Peyer's patch (tissue), 4 donors: ENCODE measurements around the gene RINL. TPM values are rescaled to one million over a fixed set of nuclear protein-coding genes. Genes with fewer than 3 reads are reported as not detected.

Experiments used
- DNase-seq, 3 donors: peaks; one replicate each; pipeline ENCODE4 v3.0.0-alpha.2; 2017 to 2019
- H3K27ac ChIP-seq, 4 donors: fragments of 200-600 bp; sonication (generic); one replicate each; pipeline ENCODE4 v1.5.1; 2016 to 2019
- H3K27me3 ChIP-seq, 2 donors: fragments of 200-600 bp; sonication (generic); one replicate each; pipeline ENCODE4 v1.5.1; 2019
- H3K36me3 ChIP-seq, 3 donors: fragments of 200-600 bp; sonication (generic); one replicate each; pipeline ENCODE4 v1.5.1; 2016 to 2019
- H3K4me1 ChIP-seq, 4 donors: fragments of 200-600 bp; sonication (generic); one replicate each; pipeline ENCODE4 v1.5.1; 2016 to 2019
- H3K4me3 ChIP-seq, 4 donors: fragments of 200-600 bp; sonication (generic); 1 replicate in 3 of 4; 2 replicates in 1 of 4; pipeline ENCODE4 v1.5.1; 2016 to 2019; ENCODE audit warnings: mild to moderate bottlenecking in 1 of 4
- H3K9me3 ChIP-seq, 4 donors: fragments of 200-600 bp; sonication (generic); one replicate each; pipeline ENCODE4 v1.5.1; 2016 to 2019; ENCODE audit warnings: mild to moderate bottlenecking in 1 of 4
- CTCF ChIP-seq, 6 experiments: fragments of 450-650 bp in 4 of 6; fragments of 200-600 bp in 2 of 6; sonication (generic) in 1 of 6; IDR thresholded peaks; one replicate each; pipeline ENCODE4 v1.5.1; 2017 to 2019; ENCODE audit warnings: antibody characterized with exemption in 6 of 6, mild to moderate bottlenecking in 3 of 6, moderate library complexity in 1 of 6
- POLR2A ChIP-seq, 2 donors: fragments of 450-650 bp; IDR thresholded peaks; one replicate each; pipeline ENCODE4 v1.5.1; 2017; ENCODE audit warnings: antibody characterized with exemption in 2 of 2, mild to moderate bottlenecking in 2 of 2, moderate library complexity in 2 of 2
- total RNA-seq, 4 donors: library from RNA; depleted of rRNA; stranded (reverse); fragments of >200 nt; gene quantifications; one replicate each; pipeline ENCODE4 v1.1.0, GENCODE V29; 2016

Gene RINL
- total RNA-seq, 4 donors from 2014 or later: 4.6 to 22.3 (median 7.2) TPM

- Histone ChIP-seq H3K4me3 (peak overlapping the region in 2 of 4 donors; percentile 5 to 20), H3K27ac (peak overlapping the region in 3 of 4 donors; percentile 71 to 89 (median 88)), H3K36me3 (peaks cover 0 to 49% (median 8%) of the 10 kb centered on the region in 3 donors), H3K27me3 (no peaks in the 10 kb centered on the region), H3K9me3 (no peaks in the 10 kb centered on the region), H3K4me1 (peaks cover 0 to 38% (median 2%) of the 10 kb centered on the region in 4 donors)
- TF ChIP-seq CTCF (IDR thresholded peaks at IDR 0.05) (no peak), POLR2A (IDR thresholded peaks at IDR 0.05) (peak in 1 of 2 donors; percentile 61)
- peak in 2 of 3 donors; percentile 91 for DNase-seq
Observed at GRCh38 chr19:38819231-38819920, 58.7 kb downstream of the RINL start.

Other genes with a start within 250 kb of the RINL start
- 1,000 to 10,000 TPM in 1 of 4 donors, 100 to 1,000 TPM in 3; 360 to 1,049 (median 814) TPM for gene ACTN4, start 230.6 kb downstream of the RINL start, total RNA-seq
- 10 to 100 TPM in 1 of 4 donors, 1 to 10 TPM in 3; 5.8 to 56.8 (median 6.4) TPM for gene CAPN12, start 133.8 kb downstream of the RINL start, total RNA-seq
- not detected for gene LGALS7, start 104.8 kb downstream of the RINL start, total RNA-seq
- not detected for gene LGALS7B, start 89.1 kb downstream of the RINL start, total RNA-seq
- gene LGALS4, start 65.3 kb downstream of the RINL start, total RNA-seq: 1,000 to 10,000 TPM; 1,215 to 4,170 (median 2,579) TPM
- 100 to 1,000 TPM; 138 to 276 (median 156) TPM for gene ECH1, start 46.5 kb downstream of the RINL start, total RNA-seq
- gene HNRNPL, start 28.3 kb downstream of the RINL start, total RNA-seq: 100 to 1,000 TPM; 149 to 229 (median 186) TPM
- gene SIRT2, start 21.3 kb upstream of the RINL start, total RNA-seq: 10 to 100 TPM; 40.4 to 90.9 (median 78.6) TPM
- gene NFKBIB, start 21.7 kb upstream of the RINL start, total RNA-seq: 10 to 100 TPM; 12.4 to 27.7 (median 22.8) TPM
- 1 to 10 TPM in 2 of 4 donors, not detected in 2; 1.4 to 1.5 TPM for gene CCER2, start 33.9 kb upstream of the RINL start, total RNA-seq
- 100 to 1,000 TPM in 1 of 4 donors, 10 to 100 TPM in 3; 18.2 to 134 (median 38.4) TPM for gene SARS2, start 52.5 kb upstream of the RINL start, total RNA-seq
- gene MRPS12, start 52.7 kb upstream of the RINL start, total RNA-seq: 10 to 100 TPM; 29.8 to 56.1 (median 35.6) TPM
- gene FBXO17, start 97.5 kb upstream of the RINL start, total RNA-seq: 1 to 10 TPM; 1.4 to 5.4 (median 3.9) TPM
- gene FBXO27, start 154.3 kb upstream of the RINL start, total RNA-seq: 10 to 100 TPM in 1 of 4 donors, 1 to 10 TPM in 3; 1.2 to 12.4 (median 3.6) TPM
- gene ACP7, start 206.1 kb upstream of the RINL start, total RNA-seq: not detected
- 10 to 100 TPM; 24.8 to 73.0 (median 45.7) TPM for gene PAK4, start 247.5 kb upstream of the RINL start, total RNA-seq